ENCODE results near the gene AGGF1. TPM values are rescaled to one million over a fixed set of nuclear protein-coding genes. Genes with fewer than 3 reads are reported as not detected.

Gene AGGF1
- total RNA-seq, 1 experiment from 2014 or later = 23.2 TPM

DNA sequence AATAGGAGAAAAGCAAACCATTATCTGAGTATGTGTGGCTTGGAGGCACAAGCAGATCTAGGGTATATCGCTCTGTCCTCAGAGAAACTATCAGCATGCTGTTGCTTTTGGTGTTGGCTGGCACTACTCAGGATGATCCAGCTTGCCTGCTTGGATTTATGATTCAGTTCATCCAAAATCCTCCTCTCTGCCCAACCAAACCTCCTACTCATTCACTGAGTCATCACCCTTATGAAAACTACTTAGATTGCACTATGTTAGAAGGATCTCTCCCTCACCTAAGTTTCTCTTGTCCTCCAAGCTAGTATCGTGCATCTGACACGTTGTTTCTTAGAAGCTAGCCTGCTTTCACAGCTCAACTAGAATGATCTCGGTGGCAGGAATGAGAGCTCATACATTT lies 71.1 kb downstream of the AGGF1 start:
- POLR2A ChIA-PET = no interaction called here
- no peak for ATAC-seq
- H3K27me3 Mint-ChIP-seq (ENCODE audit: low read depth) = no peaks in the 10 kb centered on the region

GRCh38 chr5:77102549-77102948 lies 72.3 kb downstream of the AGGF1 start:
- no peak for TF ChIP-seq ATF1 (CRISPR knock-in tag; IDR thresholded peaks at IDR 0.05)
- H3K36me3 Mint-ChIP-seq = peaks cover 11% of the 10 kb centered on the region
- no peaks in the 10 kb centered on the region for H3K4me1 Mint-ChIP-seq
- no peaks in the 10 kb centered on the region for H3K27me3 Mint-ChIP-seq (ENCODE audit: low read depth)
- no peak overlapping the region for H3K4me3 Mint-ChIP-seq
- peaks cover 11% of the 10 kb centered on the region for H3K9me3 Mint-ChIP-seq
- ChIA-PET POLR2A (no interaction called here), CTCF (no interaction called here)
- ATAC-seq (no peak), DNase-seq (ENCODE audit: low spot score) (no peak)
- no peak overlapping the region for H3K27ac Mint-ChIP-seq

More for the DNA sequence above, 71.1 kb downstream of the AGGF1 start:
- Mint-ChIP-seq H3K4me1 (no peaks in the 10 kb centered on the region), H3K4me3 (no peak overlapping the region), H3K27ac (no peak overlapping the region), H3K36me3 (peaks cover 5% of the 10 kb centered on the region), H3K9me3 (peaks cover 4% of the 10 kb centered on the region; the same call in 1 of the 2 replicates)
- TF ChIP-seq ZMAT4 (CRISPR knock-in tag; IDR thresholded peaks at IDR 0.05) (no peak), USF2 (CRISPR knock-in tag; IDR thresholded peaks at IDR 0.05) (no peak), IRF2 (CRISPR knock-in tag; IDR thresholded peaks at IDR 0.05; ENCODE audit: borderline replicate concordance, low read depth) (no peak), GABPB1 (CRISPR knock-in tag; IDR thresholded peaks at IDR 0.05) (no peak), FOXJ3 (CRISPR knock-in tag; IDR thresholded peaks at IDR 0.05; ENCODE audit: borderline replicate concordance) (no peak), ZBTB21 (CRISPR knock-in tag; IDR thresholded peaks at IDR 0.05; ENCODE audit: borderline replicate concordance) (no peak), ZNF232 (CRISPR knock-in tag; IDR thresholded peaks at IDR 0.05) (no peak), SP1 (CRISPR knock-in tag; conservative IDR thresholded peaks at IDR 0.05) (no peak)
- TF ChIP-seq, protein P1, sequence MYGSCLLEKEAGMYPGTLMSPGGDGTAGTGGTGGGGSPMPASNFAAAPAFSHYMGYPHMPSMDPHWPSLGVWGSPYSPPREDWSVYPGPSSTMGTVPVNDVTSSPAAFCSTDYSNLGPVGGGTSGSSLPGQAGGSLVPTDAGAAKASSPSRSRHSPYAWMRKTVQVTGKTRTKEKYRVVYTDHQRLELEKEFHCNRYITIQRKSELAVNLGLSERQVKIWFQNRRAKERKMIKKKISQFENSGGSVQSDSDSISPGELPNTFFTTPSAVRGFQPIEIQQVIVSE (CRISPR knock-in tag; IDR thresholded peaks at IDR 0.05; ENCODE audit: borderline replicate concordance) = no peak
- TF ChIP-seq, protein P2, sequence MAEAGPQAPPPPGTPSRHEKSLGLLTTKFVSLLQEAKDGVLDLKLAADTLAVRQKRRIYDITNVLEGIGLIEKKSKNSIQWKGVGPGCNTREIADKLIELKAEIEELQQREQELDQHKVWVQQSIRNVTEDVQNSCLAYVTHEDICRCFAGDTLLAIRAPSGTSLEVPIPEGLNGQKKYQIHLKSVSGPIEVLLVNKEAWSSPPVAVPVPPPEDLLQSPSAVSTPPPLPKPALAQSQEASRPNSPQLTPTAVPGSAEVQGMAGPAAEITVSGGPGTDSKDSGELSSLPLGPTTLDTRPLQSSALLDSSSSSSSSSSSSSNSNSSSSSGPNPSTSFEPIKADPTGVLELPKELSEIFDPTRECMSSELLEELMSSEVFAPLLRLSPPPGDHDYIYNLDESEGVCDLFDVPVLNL (CRISPR knock-in tag; IDR thresholded peaks at IDR 0.05; ENCODE audit: borderline replicate concordance, low read depth) = no peak
- TF ChIP-seq, protein P3, sequence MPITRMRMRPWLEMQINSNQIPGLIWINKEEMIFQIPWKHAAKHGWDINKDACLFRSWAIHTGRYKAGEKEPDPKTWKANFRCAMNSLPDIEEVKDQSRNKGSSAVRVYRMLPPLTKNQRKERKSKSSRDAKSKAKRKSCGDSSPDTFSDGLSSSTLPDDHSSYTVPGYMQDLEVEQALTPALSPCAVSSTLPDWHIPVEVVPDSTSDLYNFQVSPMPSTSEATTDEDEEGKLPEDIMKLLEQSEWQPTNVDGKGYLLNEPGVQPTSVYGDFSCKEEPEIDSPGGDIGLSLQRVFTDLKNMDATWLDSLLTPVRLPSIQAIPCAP (CRISPR knock-in tag; IDR thresholded peaks at IDR 0.05) = no peak
- CTCF ChIA-PET = no interaction called here
- DNase-seq (ENCODE audit: low spot score) = no peak

DNA sequence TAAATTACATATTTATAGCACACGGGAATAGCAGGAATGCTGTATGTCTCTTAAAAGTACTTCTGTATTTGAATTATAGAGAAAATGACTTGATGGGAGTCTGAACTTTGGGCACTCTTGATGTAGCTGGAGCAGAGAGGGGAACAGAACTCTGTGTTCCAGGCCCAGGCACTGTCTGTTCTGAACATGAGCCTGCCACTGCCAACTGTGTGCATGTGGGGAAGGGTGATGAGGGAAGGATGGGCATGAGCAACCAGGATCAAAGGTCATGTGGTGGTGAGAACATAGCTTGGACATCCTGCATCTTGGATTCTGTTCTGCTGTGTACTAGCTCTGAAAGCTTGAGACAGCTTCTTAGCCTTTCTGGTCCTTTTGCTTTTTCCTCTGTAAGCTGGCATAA lies 73.3 kb downstream of the AGGF1 start:
- Mint-ChIP-seq H3K9me3 (peaks cover 11% of the 10 kb centered on the region), H3K27ac (no peak overlapping the region), H3K36me3 (peaks cover 11% of the 10 kb centered on the region), H3K4me3 (no peak overlapping the region), H3K27me3 (ENCODE audit: low read depth) (no peaks in the 10 kb centered on the region), H3K4me1 (no peaks in the 10 kb centered on the region)
- DNase-seq (ENCODE audit: low spot score) (no peak), ATAC-seq (no peak)
- TF ChIP-seq NFYB (CRISPR knock-in tag; conservative IDR thresholded peaks at IDR 0.05; ENCODE audit: low read depth) (no peak), CREB1 (CRISPR knock-in tag; IDR thresholded peaks at IDR 0.05) (no peak), PREB (CRISPR knock-in tag; IDR thresholded peaks at IDR 0.05; ENCODE audit: borderline replicate concordance) (no peak), HMGA2 (CRISPR knock-in tag; IDR thresholded peaks at IDR 0.05) (no peak)
- CTCF ChIA-PET = no interaction called here
- POLR2A ChIA-PET = no interaction called here
